ENCODE data around the gene NACAD. TPM values are rescaled to one million over a fixed set of nuclear protein-coding genes. Genes with fewer than 3 reads are reported as not detected.

The NACAD gene
- total RNA-seq, 1 donor from 2014 or later: 11.4 TPM

- no peak for DNase-seq (ENCODE audit: low spot score in 2 of 2, unreplicated experiment in 2 of 2)
- Mint-ChIP-seq H3K4me3 (no peak overlapping the region), H3K9me3 (no peaks in the 10 kb centered on the region), H3K27ac (no peak overlapping the region), H3K27me3 (ENCODE audit: low read depth) (no peaks in the 10 kb centered on the region), H3K36me3 (peaks cover 23% of the 10 kb centered on the region), H3K4me1 (no peaks in the 10 kb centered on the region)
- TF ChIP-seq, protein P1, sequence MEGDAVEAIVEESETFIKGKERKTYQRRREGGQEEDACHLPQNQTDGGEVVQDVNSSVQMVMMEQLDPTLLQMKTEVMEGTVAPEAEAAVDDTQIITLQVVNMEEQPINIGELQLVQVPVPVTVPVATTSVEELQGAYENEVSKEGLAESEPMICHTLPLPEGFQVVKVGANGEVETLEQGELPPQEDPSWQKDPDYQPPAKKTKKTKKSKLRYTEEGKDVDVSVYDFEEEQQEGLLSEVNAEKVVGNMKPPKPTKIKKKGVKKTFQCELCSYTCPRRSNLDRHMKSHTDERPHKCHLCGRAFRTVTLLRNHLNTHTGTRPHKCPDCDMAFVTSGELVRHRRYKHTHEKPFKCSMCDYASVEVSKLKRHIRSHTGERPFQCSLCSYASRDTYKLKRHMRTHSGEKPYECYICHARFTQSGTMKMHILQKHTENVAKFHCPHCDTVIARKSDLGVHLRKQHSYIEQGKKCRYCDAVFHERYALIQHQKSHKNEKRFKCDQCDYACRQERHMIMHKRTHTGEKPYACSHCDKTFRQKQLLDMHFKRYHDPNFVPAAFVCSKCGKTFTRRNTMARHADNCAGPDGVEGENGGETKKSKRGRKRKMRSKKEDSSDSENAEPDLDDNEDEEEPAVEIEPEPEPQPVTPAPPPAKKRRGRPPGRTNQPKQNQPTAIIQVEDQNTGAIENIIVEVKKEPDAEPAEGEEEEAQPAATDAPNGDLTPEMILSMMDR (IDR thresholded peaks at IDR 0.05; ENCODE audit: unreplicated experiment): no peak
These were observed 12.6 kb downstream of the NACAD start for GRCh38 chr7:45075871-45076796.

DNA sequence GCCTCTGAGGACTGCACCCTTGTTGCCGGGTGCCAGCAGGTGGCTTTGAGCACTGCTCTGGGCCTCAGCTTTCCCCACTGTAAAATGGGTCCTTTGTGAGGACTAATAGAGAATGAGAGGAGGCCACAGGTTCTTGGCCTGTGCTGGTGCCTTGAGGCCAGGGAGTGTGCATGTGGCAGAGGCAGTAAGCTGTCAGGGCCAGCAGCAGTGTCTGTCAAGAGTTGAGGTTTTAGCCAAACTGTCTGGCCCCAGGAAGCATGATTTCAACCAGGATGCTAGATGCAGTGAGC, 13.5 kb downstream of the NACAD start:
- Mint-ChIP-seq H3K4me1 (no peaks in the 10 kb centered on the region), H3K27me3 (ENCODE audit: low read depth) (no peaks in the 10 kb centered on the region), H3K9me3 (no peaks in the 10 kb centered on the region), H3K4me3 (no peak overlapping the region), H3K27ac (no peak overlapping the region), H3K36me3 (peaks cover 23% of the 10 kb centered on the region)
- TF ChIP-seq, protein P1 (IDR thresholded peaks at IDR 0.05; ENCODE audit: unreplicated experiment): no peak
- DNase-seq (ENCODE audit: low spot score in 2 of 2, unreplicated experiment in 2 of 2): no peak

DNA sequence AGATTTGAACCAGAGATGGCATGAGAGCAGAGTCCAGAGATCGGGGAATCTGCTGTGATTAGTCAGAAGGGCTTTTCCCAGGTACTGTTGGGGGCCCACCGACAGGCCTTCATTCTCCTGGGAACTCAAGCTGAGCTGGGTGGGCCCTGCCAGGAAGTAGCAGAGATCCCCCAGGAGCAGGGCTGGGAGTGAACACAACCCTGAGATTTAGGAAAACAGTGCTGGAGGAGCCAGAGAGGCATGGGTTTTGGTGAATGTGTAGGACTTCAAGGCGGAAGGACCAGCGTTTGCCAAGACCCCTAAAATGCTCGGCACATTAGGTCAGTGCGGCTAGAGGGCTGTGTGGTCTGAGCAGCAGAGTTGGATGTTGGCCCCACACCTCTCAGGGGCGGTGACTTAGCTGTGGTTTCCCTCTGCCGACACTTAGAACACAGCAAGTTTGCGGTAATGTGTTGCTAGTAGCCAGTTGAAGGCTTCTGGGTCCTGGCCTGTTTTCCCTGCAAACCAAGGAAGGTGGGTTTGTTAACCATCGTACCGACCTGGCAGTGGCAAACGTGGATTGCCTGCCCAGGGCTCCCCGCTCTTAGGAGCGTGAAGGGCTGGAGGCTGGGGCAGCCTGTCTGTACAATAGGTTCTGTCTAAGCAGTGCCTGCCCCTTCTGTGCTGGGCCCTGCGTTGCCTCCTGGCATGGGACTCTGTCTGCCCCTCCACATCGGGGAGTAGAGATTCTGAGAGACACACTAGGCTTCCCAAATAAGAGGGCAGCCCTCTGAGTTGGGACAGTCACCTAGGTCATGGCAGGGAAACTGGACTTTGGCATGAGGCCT, 14.0 kb downstream of the NACAD start:
- Mint-ChIP-seq H3K9me3 (no peaks in the 10 kb centered on the region), H3K36me3 (peaks cover 23% of the 10 kb centered on the region), H3K4me1 (no peaks in the 10 kb centered on the region), H3K27ac (no peak overlapping the region), H3K27me3 (ENCODE audit: low read depth) (no peaks in the 10 kb centered on the region), H3K4me3 (no peak overlapping the region)
- no peak for DNase-seq (ENCODE audit: low spot score in 2 of 2, unreplicated experiment in 2 of 2)
- TF ChIP-seq, protein P1 (IDR thresholded peaks at IDR 0.05; ENCODE audit: unreplicated experiment): no peak

GRCh38 chr7:45073786-45074527, 14.8 kb downstream of the NACAD start:
- TF ChIP-seq, protein P1 (IDR thresholded peaks at IDR 0.05; ENCODE audit: unreplicated experiment): no peak
- Mint-ChIP-seq H3K27ac (no peak overlapping the region), H3K36me3 (peaks cover 23% of the 10 kb centered on the region), H3K4me3 (no peak overlapping the region), H3K4me1 (no peaks in the 10 kb centered on the region), H3K9me3 (no peaks in the 10 kb centered on the region), H3K27me3 (ENCODE audit: low read depth) (no peaks in the 10 kb centered on the region)
- no peak for DNase-seq (ENCODE audit: low spot score in 2 of 2, unreplicated experiment in 2 of 2)

- no peak for DNase-seq (ENCODE audit: low spot score in 2 of 2, unreplicated experiment in 2 of 2)
- Mint-ChIP-seq H3K27me3 (ENCODE audit: low read depth) (no peaks in the 10 kb centered on the region), H3K27ac (no peak overlapping the region), H3K4me3 (no peak overlapping the region), H3K9me3 (no peaks in the 10 kb centered on the region), H3K36me3 (peaks cover 23% of the 10 kb centered on the region), H3K4me1 (no peaks in the 10 kb centered on the region)
- TF ChIP-seq, protein P1 (IDR thresholded peaks at IDR 0.05; ENCODE audit: unreplicated experiment): no peak
These were observed 15.6 kb downstream of the NACAD start for GRCh38 chr7:45073031-45073785.
